Progenitor cell of endocrine pancreas (in vitro differentiated cells): Measurements from ENCODE around the gene NFX1. TPM values are rescaled to one million over a fixed set of nuclear protein-coding genes. Genes with fewer than 3 reads are reported as not detected.
A peak's percentile ranks its signal among the peaks of the same experiment; 100 is the strongest.

Experiments
- DNase-seq: peaks from one replicate; pipeline ENCODE4 v3.0.0; 2021; ENCODE audit warnings: low spot score; ENCODE audit not compliant: unreplicated experiment
- H3K27ac Mint-ChIP-seq: 2 replicates; pipeline ENCODE4 v1.8.0; 2021; ENCODE audit warnings: mild to moderate bottlenecking, moderate library complexity, mixed read lengths
- H3K27me3 Mint-ChIP-seq: 2 replicates; pipeline ENCODE4 v1.8.0; 2021; ENCODE audit warnings: mixed read lengths
- H3K36me3 Mint-ChIP-seq: 2 replicates; pipeline ENCODE4 v1.8.0; 2022; ENCODE audit warnings: mixed read lengths; ENCODE audit not compliant: insufficient read depth
- H3K4me1 Mint-ChIP-seq: 2 replicates; pipeline ENCODE4 v1.8.0; 2021; ENCODE audit warnings: low read depth, mixed read lengths
- H3K4me3 Mint-ChIP-seq: 2 replicates; pipeline ENCODE4 v1.8.0; 2021; ENCODE audit warnings: low read depth, mild to moderate bottlenecking, moderate library complexity, mixed read lengths
- H3K9me3 Mint-ChIP-seq: 2 replicates; pipeline ENCODE4 v1.8.0; 2021; ENCODE audit warnings: low read depth, mixed read lengths
- CTCF ChIP-seq: fragments of 200-600 bp; sonication (generic); IDR thresholded peaks from one replicate; pipeline ENCODE4 v1.5.0; 2021; ENCODE audit warnings: antibody characterized with exemption, mild to moderate bottlenecking; ENCODE audit not compliant: unreplicated experiment
- total RNA-seq: library from RNA; stranded (reverse); gene quantifications from 2 replicates; pipeline ENCODE4 v1.2.1, GENCODE V29; 2021

NFX1 gene
- total RNA-seq, 1 donor from 2014 or later: 29.4 TPM

GRCh38 chr9:33366979-33367480 is 76.7 kb downstream of the NFX1 start:
- H3K36me3 Mint-ChIP-seq: peaks cover 16% of the 10 kb centered on the region
- no peaks in the 10 kb centered on the region for H3K9me3 Mint-ChIP-seq
- H3K4me3 Mint-ChIP-seq: no peak overlapping the region
- no peaks in the 10 kb centered on the region for H3K4me1 Mint-ChIP-seq
- DNase-seq: no peak
- TF ChIP-seq CTCF: no peak
- no peaks in the 10 kb centered on the region for H3K27me3 Mint-ChIP-seq
- H3K27ac Mint-ChIP-seq: no peak overlapping the region

- H3K9me3 Mint-ChIP-seq: no peaks in the 10 kb centered on the region
- H3K4me1 Mint-ChIP-seq: peaks cover 21% of the 10 kb centered on the region
- no peak overlapping the region for H3K4me3 Mint-ChIP-seq
- no peak for DNase-seq
- peak overlapping the region; percentile 79 for H3K27ac Mint-ChIP-seq
- no peaks in the 10 kb centered on the region for H3K27me3 Mint-ChIP-seq
- H3K36me3 Mint-ChIP-seq: peaks cover 11% of the 10 kb centered on the region
- TF ChIP-seq CTCF: no peak
Observed at GRCh38 chr9:33372900-33373299, 82.6 kb downstream of the NFX1 start.

GRCh38 chr9:33374190-33374589 is 83.9 kb downstream of the NFX1 start:
- Mint-ChIP-seq H3K27ac (no peak overlapping the region), H3K36me3 (peaks cover 9% of the 10 kb centered on the region)

GRCh38 chr9:33374634-33375237 is 84.4 kb downstream of the NFX1 start:
- TF ChIP-seq CTCF: peak; percentile 91
- peak; percentile 63 for DNase-seq
- Mint-ChIP-seq H3K4me1 (peaks cover 21% of the 10 kb centered on the region), H3K27me3 (no peaks in the 10 kb centered on the region), H3K36me3 (peaks cover 6% of the 10 kb centered on the region), H3K9me3 (no peaks in the 10 kb centered on the region), H3K27ac (peak overlapping the region; percentile 93), H3K4me3 (peak overlapping the region; percentile 58)

More at GRCh38 chr9:33374190-33374589, 83.9 kb downstream of the NFX1 start:
- DNase-seq: no peak
- Mint-ChIP-seq H3K9me3 (no peaks in the 10 kb centered on the region), H3K4me1 (peaks cover 21% of the 10 kb centered on the region), H3K4me3 (no peak overlapping the region), H3K27me3 (no peaks in the 10 kb centered on the region)
- TF ChIP-seq CTCF: no peak

GRCh38 chr9:33375238-33375840 is 85.0 kb downstream of the NFX1 start:
- Mint-ChIP-seq H3K27ac (peak overlapping the region; percentile 93), H3K9me3 (no peaks in the 10 kb centered on the region), H3K4me3 (peak overlapping the region; percentile 58), H3K27me3 (no peaks in the 10 kb centered on the region), H3K36me3 (peaks cover 6% of the 10 kb centered on the region), H3K4me1 (peaks cover 21% of the 10 kb centered on the region)
- DNase-seq: no peak
- no peak for TF ChIP-seq CTCF
